Left hindlimb (tissue), 1 donor: ENCODE data around the gene PYGL.
"Not testable (repeated sequence)": the region's sequence is repeated elsewhere in the genome, so short reads cannot be mapped to it uniquely, and the experiment has no call there.

Experiments
- DNase-seq: peaks from one replicate; pipeline ENCODE4 v3.0.0-alpha.2; 2018

PYGL gene

GRCh38 chr14:50954811-50955372 is 10.6 kb upstream of the PYGL start:
- DNase-seq: no peak

GRCh38 chr14:50953502-50953901 is 9.2 kb upstream of the PYGL start:
- no peak for DNase-seq

- no peak for DNase-seq
Measured at GRCh38 chr14:50951032-50951431, 6.7 kb upstream of the PYGL start.

- no peak for DNase-seq
Measured at GRCh38 chr14:50948205-50948604, 3.9 kb upstream of the PYGL start.

GRCh38 chr14:50947446-50947845 is 3.2 kb upstream of the PYGL start:
- DNase-seq: no peak

GRCh38 chr14:50946234-50946935 is 2.1 kb upstream of the PYGL start:
- DNase-seq: no peak

GRCh38 chr14:50944647-50945413 is 547 bp upstream of the PYGL start:
- no peak for DNase-seq

GRCh38 chr14:50943261-50943942 is 881 bp downstream of the PYGL start:
- DNase-seq: no peak

- DNase-seq: not testable (repeated sequence)
Measured at GRCh38 chr14:50941638-50942037, 2.6 kb downstream of the PYGL start.

GRCh38 chr14:50941151-50941550 is 3.1 kb downstream of the PYGL start:
- no peak for DNase-seq

- no peak for DNase-seq
Measured at GRCh38 chr14:50937800-50938199, 6.5 kb downstream of the PYGL start.

- no peak for DNase-seq
Measured at GRCh38 chr14:50937325-50937724, 7.0 kb downstream of the PYGL start.

GRCh38 chr14:50936882-50937281 is 7.4 kb downstream of the PYGL start:
- DNase-seq: no peak

- DNase-seq: no peak
Measured at GRCh38 chr14:50936016-50936340, 8.3 kb downstream of the PYGL start.

GRCh38 chr14:50935126-50936015 is 8.9 kb downstream of the PYGL start:
- DNase-seq: no peak

GRCh38 chr14:50932592-50933495 is 11.4 kb downstream of the PYGL start:
- no peak for DNase-seq

- no peak for DNase-seq
Measured at GRCh38 chr14:50932156-50932555, 12.1 kb downstream of the PYGL start.

GRCh38 chr14:50931559-50931958 is 12.7 kb downstream of the PYGL start:
- DNase-seq: no peak

GRCh38 chr14:50929506-50929905 is 14.8 kb downstream of the PYGL start:
- no peak for DNase-seq

- DNase-seq: no peak
Measured at GRCh38 chr14:50928002-50928635, 16.2 kb downstream of the PYGL start.

GRCh38 chr14:50926851-50927386 is 17.4 kb downstream of the PYGL start:
- DNase-seq: no peak
